Measurements from ENCODE around the gene SEMA7A.

The SEMA7A gene

DNA sequence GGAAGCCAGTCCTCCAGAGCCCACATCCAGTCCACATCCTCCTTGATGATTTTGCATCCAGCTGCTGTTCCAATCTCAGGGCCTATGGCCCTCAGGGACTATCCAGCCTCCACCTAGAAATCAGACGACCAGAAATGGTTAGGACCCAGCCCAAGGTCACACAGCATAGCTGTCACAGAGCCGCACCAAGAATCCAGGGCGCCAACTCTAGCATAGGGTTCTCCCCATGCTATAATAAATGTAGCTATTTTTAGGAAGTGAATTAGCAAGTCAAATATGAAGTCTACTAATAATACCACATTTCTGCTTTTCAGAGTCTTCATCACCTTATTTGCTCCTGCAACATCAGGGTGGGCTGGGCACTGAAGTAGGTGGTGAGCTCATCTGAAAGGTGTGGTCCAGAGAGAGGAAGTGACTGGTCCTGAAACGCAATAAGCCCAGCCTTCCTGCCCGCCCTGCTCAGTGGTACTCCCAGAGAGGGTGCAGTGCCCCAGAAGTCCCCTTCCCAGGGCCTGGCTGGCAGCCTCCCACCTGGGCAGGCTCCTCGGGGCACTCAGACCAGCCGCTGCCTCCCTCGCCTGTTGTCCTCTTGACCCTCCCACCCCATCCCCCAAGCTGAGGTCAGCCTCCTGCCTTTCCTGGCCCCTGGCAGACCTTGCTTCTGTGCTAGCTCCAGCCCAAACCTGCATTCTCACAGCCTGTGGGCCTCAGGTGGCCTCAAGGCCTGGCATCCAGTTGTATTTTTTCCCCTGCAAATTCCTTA, 48.7 kb downstream of the SEMA7A start:
- DNase-seq, result peak; percentile 81

DNA sequence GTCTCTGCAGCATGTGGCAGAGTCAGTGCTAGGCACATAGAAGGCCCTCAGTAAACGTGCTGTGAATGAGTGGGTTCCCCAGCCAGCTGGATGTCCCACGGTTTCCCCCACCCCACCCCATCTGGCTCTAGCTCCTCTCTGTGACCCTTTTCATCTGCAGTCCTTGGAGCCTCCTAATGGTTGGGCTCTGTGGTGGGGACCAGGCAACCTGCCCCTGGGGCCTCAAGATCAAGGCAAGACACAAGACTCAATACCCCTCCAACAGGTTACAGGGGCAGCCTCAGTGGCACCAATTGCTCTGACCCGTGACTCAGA, 49.2 kb downstream of the SEMA7A start:
- no peak for DNase-seq

DNA sequence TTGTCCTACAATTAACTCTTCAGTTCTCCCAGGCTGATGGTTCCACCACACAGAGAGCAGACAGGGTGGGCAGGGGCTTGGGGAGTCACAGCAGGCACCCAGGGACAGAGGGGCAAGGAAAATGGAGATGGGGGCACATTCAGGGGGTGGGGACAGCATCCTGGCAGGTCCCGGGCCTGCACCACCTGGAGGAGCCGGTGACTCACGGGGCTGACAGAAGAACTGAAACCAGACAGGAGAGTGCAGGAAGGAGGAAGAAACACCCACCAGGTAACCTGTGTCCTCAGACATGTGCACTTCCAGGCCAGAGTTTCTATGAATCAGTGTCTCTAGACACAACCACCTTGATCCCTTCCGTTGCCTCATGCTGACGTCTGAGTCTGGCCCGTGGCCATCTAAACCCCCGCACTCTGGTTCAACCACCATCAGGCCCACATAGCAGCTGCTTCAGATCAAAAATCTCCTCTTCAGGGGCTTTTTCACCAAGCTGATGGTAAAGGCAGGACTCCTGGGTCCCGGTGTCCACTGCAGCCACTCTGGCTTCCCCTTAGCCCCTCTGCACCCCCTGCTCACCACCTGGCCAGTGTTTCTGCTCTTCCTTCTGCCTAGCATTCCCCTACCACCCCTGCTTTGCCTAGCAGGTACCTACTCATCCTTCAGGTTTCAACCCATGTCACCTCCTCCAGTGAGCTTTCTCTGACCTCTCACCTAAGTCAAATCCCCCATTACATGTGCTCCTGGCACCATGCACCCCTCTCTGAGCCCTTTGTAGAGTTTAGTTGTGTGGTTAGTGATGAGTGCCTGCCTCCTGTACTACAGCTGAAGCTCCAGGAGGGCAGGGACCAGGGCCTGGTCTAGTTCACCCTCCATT, 49.8 kb downstream of the SEMA7A start:
- peak; percentile 85 for DNase-seq

DNA sequence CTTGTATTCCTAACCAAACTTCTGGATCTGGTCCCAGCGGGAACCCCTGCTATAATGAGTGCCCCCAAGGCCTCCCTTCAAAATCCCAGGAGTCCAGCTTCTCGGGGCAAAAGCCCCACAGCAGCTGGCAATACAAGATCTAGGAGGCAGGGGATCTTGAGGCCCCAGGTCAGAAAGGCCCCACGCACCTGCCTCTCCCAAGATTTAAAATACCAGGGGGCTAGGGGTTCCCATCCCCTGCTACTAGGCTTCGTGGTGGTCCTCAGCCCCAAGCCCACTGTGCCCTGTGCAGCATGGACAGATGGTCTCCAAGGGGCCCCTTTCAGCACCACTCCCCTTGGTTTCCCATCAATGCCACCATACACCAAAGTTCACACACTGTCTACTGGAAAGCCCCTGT, 50.5 kb downstream of the SEMA7A start:
- no peak for DNase-seq

DNA sequence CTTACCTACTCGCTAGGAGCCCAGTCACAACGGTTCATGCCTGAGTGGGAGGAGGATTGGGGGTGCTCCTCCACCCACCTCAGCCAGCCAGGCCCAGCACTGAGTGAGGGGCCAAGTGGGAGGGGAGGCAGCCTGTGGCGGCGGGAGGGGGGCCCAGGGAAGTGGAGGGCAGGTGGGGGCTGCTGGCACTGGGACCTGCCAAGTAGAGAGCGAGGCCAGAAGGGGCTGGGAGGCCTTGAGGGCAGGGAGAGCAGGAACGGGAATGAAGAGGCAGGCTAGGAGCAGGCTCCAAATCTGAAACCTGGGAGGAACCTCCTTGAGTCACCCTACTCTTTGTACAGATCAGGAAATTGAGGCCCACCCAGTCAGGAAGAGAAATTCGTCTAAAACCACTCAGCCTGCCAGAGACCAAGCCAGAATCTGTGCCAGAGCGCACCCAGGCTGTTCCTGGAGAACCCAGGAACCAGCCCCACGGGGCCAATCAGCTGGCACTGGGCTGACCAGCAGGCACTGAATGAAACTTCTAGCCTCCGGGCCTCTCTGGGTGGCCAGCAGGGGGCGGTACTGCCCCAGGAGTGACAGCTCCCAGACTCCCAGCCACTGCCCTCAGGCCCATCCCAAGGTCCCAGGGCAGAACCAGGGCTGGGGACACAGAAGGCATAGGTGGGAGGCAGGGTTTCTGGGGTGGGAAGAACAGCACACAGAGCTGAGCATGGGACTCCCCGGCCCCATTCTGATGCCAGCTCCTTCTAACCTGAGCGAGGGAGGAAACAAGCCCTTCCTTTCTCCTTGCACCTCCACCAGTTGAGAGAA, 51.5 kb downstream of the SEMA7A start:
- peak; percentile 86 for DNase-seq

DNA sequence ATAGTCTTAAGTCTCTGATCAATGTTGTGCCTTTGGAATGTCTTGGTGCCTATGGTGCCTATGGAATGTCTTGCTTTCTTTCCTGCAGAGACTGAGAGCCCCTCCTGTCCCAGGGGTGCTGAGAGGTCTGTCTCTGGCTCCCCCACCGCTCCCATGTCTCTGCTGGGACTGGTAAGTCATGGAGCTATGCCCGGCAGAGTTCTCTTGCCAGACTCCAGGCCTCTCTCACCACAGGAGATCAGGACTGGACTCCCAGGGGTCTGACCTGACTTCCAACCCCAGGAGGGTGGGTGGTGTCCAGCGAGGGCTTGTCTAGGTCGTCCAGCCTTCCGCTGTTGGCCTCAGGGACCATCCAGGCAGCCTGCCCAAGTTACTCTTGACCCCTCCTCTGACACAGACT, 52.3 kb downstream of the SEMA7A start:
- DNase-seq, result no peak

DNA sequence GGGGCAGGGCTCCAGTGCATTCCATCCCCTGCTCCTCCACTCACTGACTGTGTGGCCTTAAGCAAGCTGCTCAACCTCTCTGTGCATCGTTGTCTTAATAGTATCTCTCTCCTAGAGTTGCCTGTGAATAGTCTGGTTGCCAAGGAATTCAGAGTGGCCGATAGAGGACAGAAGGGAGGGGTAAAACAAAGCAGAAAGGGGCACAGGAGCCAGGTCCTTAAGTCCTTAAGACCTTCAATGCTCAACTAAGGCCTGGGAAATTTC, 52.6 kb downstream of the SEMA7A start:
- no peak for DNase-seq

DNA sequence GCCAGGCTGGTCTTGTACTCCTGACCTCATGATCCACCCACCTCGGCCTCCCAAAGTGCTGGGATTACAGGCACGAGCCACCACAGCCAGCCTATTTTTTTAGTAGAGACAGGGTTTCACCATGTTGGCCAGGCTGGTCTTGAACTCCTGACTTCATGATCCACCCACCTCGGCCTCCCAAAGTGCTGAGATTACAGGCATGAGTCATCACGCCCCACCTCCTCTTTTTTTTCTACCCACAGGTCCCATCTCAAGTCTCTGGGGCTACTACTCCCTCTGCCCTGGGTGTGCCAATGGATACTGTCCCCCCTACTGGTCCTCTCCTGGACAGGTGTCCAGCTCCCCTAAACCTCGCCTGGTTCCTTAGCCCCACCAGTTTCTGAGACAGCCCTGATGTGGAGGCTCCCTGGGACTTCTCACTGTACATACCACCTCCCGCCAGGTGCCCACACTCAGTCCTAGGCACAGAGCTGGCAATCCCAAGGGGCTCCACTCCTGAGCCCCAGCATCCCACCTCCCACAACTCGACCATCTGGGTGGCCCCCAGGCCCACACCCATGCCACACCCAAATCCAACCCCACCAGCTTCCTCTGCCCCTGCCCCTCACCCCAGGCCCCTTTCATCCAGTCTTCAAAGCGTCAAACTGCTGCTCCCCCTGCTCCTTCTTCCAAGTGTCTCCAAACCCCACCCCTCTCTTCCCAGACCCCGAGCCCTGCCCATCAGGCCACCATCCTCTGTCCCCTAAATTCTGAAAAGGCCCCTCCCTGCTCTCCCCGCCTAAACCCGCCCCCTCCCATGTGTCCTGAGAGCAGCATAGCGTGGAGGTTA, 53.2 kb downstream of the SEMA7A start:
- no peak for DNase-seq

DNA sequence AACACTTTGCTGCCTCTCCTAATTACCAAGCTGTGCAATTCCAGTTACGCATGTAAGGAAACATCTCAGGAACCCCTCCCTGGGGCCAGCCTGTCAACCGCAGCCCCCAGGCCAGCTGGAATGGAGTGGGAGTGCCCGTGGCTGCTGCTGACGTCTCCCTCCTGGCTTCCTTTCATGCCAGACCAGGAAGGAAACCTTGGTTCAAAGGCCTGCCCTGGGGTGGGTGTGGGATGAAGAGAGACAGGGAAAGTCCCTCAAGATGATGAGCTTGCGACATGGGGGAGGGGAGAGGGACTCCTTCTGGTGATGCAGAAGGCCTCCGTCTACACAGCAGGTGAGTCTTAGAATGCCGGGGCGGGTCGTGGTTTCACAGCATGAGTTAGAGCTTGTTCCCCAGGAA, 54.9 kb downstream of the SEMA7A start:
- peak; percentile 89 for DNase-seq

DNA sequence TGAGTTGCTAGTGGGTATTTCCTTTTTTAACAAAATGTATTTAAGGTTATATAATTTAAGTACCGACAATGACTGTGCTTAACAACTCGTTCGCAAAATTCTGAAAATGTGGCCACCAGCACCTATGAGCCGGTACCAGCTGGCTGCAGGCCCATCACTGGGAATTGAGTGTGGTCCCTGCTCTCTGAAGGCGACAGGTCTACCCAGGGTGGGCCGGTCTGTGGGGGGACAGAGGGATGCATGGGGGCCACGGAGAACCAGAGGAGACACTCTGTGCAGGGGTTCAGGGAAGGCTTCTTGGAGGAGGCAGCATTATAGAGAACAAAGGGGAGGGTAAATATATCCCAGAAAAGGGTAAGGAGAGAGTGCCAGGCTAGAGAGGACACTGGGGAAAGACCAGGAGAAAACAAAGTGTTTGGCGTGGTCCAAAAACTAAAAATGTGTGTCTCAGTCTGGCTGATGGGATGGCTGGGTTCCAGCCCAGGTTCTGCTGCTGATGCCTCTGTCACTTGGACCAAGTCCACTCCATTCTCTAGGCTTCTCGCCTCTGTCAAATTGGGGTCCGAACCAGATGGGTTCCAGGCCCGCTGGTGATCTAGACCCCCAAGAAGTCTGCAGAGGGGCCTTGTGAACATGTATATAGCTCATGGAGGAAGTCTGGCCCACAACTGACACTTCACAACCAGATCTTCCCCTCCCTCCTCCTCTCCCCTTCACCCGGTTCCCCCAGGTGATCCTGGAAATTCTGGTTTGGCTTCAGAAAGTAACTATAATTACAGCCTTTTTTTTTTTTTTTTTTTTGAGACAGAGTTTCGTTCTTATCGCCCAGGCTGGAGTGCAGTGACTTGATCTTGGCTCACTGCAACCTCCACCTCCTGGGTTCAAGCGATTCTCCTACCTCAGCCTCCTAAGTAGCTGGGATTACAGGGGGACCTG, 55.7 kb downstream of the SEMA7A start:
- no peak for DNase-seq

DNA sequence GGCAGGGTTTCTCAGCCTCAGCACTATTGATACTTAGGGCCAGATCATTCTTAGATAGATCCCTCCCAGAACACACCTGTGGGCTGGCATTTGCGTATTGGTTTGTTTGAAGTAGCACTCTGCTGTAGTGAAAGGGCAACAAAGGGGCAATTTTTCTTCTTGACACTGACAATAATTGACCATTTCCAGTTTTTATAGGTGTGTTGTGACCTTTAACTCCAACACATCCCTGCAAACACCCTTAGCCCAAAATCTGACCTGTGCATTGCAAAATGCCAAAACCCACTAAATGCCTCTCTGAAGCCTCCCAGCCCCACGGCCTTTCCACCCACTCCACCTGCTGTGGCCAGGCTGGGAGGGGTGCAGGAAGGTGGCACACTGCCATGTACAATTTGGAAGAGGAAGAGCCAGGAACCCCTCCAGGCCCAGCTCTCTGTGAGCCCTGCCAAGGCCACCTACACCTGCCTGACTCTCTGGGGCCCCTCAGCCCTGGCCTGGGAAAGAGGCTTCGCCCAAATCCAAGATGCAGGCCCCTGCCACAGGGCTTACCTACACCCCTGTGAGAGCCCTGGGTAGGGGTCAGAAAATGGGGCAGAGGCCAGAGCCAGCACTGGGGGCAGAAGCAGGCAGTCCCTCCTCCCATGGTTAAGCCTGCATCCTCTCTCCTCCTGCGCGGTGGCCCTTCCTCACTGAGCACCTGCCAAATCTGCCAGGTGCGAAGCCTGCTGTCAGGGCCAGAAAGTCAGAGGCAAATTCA, 56.8 kb downstream of the SEMA7A start:
- DNase-seq, result no peak

DNA sequence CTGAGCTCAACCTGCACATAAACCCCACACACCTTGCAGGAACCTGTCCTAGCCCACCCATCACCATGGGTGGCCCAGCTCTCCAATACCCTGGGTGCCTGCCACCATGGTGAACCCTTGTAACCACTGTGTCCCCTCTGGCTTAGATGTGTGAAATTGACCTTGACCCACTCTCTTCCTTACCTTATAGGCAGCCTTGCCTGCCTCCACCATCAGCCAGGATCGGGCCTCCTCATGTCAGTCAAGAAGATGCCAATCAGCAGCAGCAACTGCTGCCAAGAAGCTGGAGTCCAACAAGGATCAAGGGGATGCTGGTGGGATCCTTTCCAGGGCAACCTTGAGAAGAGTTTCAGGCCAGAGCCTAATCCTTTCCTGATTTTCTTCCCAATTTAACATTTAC, 57.5 kb downstream of the SEMA7A start:
- DNase-seq, result no peak

DNA sequence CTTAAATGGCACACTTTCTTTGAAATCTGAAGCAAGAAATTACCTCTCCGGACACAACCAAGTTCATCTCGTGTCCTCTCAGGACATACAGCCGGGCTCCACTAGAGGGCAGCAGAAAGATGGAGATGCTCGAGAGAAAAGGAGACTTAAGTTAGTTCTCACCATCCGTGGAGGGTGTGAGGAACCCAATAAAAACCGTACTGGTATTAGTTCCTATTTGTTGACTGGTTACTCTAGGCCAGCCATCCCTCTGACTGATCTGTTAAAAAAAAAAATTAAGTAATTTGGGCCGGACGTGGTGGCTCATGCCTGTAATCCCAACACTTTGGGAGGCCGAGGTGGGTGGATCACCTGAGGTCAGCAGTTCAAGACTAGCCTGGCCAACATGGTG, 58.5 kb downstream of the SEMA7A start:
- DNase-seq, result peak; percentile 93

DNA sequence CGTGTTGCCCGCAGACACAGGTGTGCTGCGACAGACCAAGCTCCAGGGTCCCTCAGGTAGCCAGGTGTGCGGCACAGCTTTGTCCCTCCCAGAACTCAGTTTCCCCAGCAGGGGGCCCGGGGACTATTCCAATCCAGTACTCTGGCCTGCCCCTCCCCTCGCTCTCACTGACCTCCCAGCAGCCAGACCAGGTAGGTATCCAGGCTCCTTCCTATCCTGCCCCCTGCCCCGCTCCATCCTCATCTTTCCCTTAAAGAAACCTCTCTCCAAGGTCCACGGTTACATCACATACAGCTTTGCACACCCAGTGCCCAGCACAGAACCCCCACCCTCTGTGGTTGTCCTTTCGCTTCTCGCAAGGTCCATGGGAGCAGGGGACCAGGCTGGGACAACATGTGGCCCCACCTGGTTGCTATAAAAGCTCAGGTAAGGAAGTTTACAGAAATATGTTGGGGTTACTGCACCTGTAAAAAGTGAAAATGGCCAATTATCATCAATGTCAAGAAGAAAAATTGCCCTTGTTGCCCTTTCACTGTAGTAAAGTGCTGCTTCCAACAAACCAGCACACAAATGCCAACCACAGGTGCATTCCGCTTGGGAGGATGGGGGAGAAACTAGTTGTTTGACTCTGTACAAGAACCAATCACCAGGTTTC, 59.0 kb downstream of the SEMA7A start:
- DNase-seq, result no peak

DNA sequence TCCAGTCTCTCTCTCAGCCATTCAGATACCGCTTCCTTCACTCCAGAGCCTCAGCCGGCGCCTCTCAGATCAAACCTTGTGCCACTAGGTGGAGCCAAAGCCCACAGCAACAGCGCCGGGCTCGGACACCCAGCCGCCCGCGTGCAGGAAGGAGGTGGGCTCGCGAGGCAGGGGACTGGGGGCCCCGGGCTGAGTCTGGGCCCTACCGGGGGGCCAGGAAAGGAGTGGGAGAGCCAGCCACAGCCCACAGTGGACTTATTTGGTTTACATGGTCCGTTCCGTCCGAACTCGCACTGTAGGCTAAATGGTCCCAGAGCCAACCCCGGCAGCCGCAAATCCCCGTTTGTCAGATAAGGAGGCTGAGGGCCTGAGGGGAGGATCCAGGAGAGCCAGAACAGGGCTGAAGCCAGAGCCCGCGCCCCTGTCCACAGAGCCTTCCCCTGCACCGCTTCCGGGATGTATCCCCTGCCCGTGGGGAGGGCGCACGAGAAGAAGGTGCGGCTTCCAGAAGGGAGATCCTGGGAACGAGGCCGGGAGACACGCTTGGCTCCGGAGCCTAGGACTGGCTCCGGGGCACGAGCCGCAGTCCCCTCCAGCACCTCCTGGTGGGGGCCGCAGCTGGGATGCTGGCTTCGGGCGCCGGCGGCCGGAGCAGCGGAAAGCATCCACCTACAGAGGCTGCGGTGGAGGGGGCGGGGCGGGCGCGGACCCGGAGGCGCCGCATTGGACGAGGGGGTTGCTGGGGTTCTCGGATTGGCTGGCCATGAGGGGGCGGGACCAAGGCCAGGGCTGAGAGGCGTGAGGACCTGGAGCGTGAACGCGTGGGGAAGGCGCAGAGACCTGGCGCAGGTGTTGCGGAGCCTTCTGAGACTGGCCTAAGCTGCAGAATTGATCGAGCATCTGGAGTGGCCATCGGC, 59.8 kb downstream of the SEMA7A start:
- peak; percentile 98 for DNase-seq

DNA sequence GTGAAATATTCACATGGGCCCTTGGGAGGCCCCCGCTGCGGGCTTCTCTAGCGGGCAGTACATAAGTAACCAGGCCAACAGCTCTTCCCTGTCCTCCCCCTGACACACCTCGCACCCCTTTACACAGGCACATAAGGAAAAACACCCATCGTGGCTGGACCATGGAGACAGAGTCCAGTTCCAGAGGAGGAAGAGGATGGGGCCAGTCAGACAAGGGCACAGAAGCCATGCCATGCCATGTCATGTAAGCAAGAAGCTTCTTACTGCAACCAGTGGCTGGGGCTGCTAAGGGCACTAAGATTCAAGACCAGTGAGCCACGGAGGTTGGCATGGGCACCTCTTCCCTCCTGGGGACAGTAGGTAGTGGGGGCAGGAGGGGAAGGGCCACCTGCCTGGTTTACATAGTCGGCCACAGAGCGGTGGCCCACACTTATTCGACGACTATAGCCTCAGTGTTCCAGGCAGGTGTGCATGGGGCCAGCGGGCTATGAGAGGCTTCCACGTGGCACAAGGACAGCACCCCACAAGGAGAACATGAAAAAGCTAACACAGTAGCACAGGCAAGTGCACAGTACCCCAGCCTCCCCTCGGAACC, 60.6 kb downstream of the SEMA7A start:
- DNase-seq, result no peak

DNA sequence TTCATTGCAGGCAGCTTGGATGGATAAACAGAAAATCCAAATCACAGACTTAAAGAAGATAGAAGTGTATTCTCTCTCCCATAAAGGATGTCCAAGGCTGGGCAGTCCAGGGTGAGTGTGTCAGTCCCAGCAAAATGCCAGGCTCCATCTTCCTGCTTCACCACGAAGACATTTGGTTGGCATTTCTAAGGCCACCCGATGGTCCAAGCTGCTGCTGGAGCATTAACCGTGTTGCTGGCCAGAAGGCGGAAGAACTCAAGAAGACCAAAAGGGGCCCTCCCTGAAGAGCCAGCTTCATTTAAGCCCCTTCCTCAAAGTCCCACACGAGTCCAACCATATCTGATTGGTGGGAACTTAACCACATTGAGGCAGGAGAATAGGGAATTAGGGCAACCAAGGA, 63.3 kb downstream of the SEMA7A start:
- no peak for DNase-seq

DNA sequence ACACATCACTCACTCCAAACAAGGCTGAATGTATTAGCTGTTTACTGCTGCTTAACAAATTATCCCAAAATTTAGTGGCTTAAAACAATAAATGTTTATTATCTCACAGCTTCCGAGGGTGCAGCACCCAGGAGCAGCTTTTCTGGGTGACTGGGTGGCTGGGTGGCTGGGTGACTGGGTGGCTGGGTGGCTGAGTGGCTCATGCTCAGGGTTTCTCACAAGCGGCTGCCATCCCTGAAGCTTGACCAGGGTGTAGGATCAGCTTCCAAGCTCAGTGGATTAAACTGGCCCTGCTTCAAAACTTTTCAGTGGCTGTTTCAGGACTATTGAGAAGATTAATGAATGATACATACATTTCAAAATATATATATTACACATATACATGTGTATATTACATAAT, 64.0 kb downstream of the SEMA7A start:
- no peak for DNase-seq
